Coronary artery (tissue), 2 donors: ENCODE data around the gene RBM18.

Experiments
- DNase-seq: peaks from one replicate; pipeline ENCODE4 v3.0.0-alpha.2; 2017; ENCODE audit warnings: low spot score
- H3K27ac ChIP-seq, 2 donors: fragments of 200-600 bp; sonication (generic); one replicate each; pipeline ENCODE4 v1.5.1; 2016 to 2019
- H3K4me3 ChIP-seq: fragments of 200-600 bp; sonication (generic); 2 replicates; pipeline ENCODE4 v1.5.1; 2016; ENCODE audit warnings: mild to moderate bottlenecking, moderate library complexity
- TF ChIP-seq, protein P1 (sequence below): fragments of 200-600 bp; sonication (generic); IDR thresholded peaks from one replicate; pipeline ENCODE4 v1.5.1; 2019; ENCODE audit warnings: antibody characterized with exemption

The RBM18 gene

DNA sequence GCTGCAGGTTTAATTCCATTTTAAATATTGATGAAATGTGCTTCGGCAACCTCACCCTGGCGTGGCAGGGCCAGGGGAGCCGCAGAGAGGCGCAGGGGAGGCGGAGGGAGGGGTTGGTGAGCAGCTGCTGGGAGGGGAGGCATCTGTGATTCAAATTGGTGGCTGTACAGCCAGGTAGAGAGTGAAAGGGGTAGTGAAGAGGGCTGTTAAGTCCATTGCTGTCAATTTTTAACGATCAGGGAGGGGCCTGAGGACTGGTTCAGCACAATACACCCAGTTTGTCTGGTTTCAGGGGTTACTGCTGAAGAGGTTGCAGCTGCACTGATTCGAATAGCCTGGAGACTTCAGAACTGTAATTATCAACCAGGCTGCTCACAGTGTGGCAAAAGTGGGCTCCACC, 67.2 kb downstream of the RBM18 start:
- no peak overlapping the region for H3K27ac ChIP-seq
- DNase-seq: no peak
- TF ChIP-seq, protein P1, sequence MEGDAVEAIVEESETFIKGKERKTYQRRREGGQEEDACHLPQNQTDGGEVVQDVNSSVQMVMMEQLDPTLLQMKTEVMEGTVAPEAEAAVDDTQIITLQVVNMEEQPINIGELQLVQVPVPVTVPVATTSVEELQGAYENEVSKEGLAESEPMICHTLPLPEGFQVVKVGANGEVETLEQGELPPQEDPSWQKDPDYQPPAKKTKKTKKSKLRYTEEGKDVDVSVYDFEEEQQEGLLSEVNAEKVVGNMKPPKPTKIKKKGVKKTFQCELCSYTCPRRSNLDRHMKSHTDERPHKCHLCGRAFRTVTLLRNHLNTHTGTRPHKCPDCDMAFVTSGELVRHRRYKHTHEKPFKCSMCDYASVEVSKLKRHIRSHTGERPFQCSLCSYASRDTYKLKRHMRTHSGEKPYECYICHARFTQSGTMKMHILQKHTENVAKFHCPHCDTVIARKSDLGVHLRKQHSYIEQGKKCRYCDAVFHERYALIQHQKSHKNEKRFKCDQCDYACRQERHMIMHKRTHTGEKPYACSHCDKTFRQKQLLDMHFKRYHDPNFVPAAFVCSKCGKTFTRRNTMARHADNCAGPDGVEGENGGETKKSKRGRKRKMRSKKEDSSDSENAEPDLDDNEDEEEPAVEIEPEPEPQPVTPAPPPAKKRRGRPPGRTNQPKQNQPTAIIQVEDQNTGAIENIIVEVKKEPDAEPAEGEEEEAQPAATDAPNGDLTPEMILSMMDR: no peak
- no peak overlapping the region for H3K4me3 ChIP-seq

DNA sequence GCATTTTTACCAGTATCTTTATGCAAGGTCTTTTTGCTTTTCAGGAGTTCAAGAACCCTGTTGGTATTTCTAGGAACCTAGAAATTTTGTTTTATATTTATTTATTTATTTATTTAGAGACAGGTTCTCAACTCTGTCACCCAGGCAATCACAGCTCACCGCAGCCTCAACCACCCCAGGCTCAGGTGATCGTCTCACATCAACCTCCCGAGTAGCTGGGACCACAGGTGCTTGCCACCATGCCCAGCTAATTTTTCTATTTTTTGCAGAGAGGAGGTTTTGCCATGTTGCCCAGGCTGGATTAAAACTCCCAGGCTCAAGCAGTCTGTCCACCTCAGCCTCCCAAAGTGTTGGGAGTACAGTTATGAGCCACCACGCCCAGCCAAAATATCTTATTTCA, 68.8 kb downstream of the RBM18 start:
- Histone ChIP-seq H3K27ac (no peak overlapping the region), H3K4me3 (no peak overlapping the region)
- TF ChIP-seq, protein P1: no peak
- DNase-seq: no peak

DNA sequence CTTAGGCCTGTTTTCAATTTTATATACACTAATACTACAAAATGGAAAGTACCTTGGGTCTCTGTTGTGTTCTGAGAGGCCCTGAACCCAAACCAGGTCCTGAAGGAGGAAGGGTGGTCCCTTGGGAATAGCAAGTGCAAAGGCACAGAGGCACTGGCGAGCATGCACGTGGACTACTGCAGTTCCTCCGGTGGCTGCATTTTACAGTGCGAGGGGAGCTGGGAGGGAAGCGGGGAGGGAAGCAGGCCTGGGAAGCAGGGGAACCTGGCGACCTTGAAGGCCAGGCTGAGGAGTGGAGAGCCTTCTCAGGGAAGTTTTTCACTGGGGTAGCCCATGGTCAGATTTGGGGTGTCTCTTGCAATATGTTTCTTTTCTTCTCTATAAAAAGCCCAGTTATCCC, 71.0 kb downstream of the RBM18 start:
- no peak for DNase-seq
- no peak overlapping the region for H3K4me3 ChIP-seq

DNA sequence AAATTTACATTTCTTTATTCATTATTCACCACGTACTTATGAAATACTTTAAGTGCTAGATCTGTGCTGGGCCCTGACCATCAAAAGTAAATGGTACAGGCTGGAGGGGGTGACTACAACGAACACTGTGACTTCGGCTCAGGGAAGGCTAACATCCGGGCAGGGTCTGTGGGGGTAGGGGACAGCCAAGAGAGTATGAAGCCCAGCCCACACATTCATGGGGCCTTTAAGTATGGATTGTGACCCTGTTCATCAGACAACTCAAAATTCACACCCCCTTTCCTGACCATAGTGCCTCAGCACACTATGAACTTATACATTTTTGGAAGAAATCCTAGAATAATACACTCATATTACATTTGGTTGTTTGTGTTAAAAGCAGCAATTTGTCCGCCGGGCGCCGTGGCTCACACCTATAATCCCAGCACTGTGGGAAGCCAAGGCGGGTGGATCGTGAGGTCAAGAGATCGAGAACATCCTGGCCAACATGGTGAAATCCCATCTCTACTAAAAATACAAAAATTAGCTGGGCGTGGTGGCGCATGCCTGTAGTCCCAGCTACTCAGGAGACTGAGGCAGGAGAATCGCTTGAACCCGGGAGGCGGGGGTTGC, 71.6 kb downstream of the RBM18 start:
- Histone ChIP-seq H3K27ac (no peak overlapping the region), H3K4me3 (no peak overlapping the region)
- TF ChIP-seq, protein P1: no peak
- no peak for DNase-seq

More for the DNA sequence above, 71.0 kb downstream of the RBM18 start:
- no peak overlapping the region for H3K27ac ChIP-seq
- TF ChIP-seq, protein P1: no peak

DNA sequence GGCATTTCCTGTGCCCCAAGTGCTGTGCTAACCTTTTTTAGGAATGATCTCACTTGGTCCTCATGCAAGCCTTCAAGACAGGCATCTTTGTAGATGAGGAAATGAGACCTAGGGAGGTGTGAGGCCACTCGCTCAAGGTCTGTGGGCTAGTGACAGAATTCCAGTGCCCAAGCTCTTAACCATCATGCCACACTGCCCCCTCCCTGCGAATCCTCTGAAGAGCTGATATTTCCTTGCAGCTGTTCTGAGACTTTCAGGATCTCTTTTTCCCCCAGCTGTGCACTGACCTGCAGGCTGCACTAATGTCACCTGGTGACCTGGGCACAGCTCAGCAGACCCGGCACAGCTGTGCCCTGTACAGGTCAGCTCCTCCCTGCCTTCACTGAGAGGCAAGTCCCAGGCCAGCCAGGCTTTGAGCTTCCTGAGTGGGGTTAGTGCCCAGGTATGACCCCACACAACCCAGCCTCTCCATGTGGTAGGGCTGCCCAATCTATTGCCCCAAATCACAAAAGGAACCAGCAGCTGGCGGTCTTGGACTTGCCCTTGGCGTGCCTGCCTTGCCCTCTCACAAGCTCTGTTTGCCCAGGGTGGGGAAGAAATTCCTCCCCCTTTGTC, 72.3 kb downstream of the RBM18 start:
- no peak overlapping the region for H3K4me3 ChIP-seq
- DNase-seq: no peak
- H3K27ac ChIP-seq: no peak overlapping the region
- TF ChIP-seq, protein P1: no peak

DNA sequence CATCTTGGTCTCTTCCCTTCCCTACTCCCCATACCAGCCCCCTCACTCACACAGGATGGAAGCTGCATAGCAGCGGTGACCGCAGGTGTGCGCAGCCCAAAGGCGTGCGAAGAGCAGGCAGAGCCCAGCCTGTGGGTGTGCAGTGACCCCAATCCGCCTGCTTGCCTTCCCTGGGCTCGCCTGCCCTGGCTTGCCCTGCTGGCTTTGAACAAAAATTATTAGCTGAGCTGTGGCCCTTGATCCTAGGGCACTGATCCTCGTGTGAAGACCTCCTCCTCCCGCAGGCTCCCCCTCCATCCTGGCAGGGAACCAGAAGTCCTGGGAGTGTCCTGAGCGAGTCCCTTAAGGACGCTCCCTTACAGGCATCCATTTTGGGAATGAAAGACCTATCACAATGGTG, 73.1 kb downstream of the RBM18 start:
- TF ChIP-seq, protein P1: no peak
- Histone ChIP-seq H3K27ac (no peak overlapping the region), H3K4me3 (no peak overlapping the region)
- no peak for DNase-seq
